ENCODE data around the gene C1QB. TPM values are rescaled to one million over a fixed set of nuclear protein-coding genes. Genes with fewer than 3 reads are reported as not detected.

The C1QB gene
- total and polyA plus RNA-seq, 2 of the 8 experiments (the other 6 are each of a cell fraction or from before 2014, with no cell fraction given) = not detected

GRCh38 chr1:22643381-22643780, 9.7 kb upstream of the C1QB start, which contains the start of gene C1QC:
Gene C1QC, plus strand, starts transcription at chr1:22643633. Its CDS starts 391 bp downstream, at chr1:22644024.
- H2BK120ac ChIP-seq (replicated peaks; ENCODE audit: low read depth, low read length) = no peak within 1 kb of the TSS
- no peak within 1 kb of the TSS for H3K18ac ChIP-seq (ENCODE audit: extremely low read depth, low read length)
- H2BK5ac ChIP-seq (ENCODE audit: low read depth, low read length) = no peak within 1 kb of the TSS
- H2BK20ac ChIP-seq (ENCODE audit: low read length) = no peak within 1 kb of the TSS; the same call in 1 of the 2 replicates
- H4K20me1 ChIP-seq (replicated peaks in 1 of 2; ENCODE audit: control insufficient read depth in 1 of 2, insufficient read depth in 2 of 2, low read length in 2 of 2) = no peaks in the 10 kb centered on the region
- no peak within 1 kb of the TSS for H3K4ac ChIP-seq (replicated peaks; ENCODE audit: insufficient read length, low read depth, low read length)
- peak within 1 kb of the TSS; percentile 92; the same call in 1 of the 2 replicates for H2BK12ac ChIP-seq (ENCODE audit: low read depth, low read length)
- H3K27me3 ChIP-seq (replicated peaks in 1 of 4; ENCODE audit: control insufficient read depth in 3 of 4, extremely low read depth in 1 of 4, insufficient read depth in 3 of 4, low read length in 3 of 4) = no peaks in the 10 kb centered on the region; a peak in 1 of 7 replicates
- no peak within 1 kb of the TSS for H2AFZ ChIP-seq (ENCODE audit: low read length)
- no peak within 1 kb of the TSS for H4K91ac ChIP-seq (replicated peaks; ENCODE audit: insufficient read length, low read length)
- TF ChIP-seq POLR2A (IDR thresholded peaks at IDR 0.05; ENCODE audit: control extremely low read depth in 1 of 2, low read depth in 2 of 2, low read length in 2 of 2) (no peak), ASH2L (IDR thresholded peaks at IDR 0.05; ENCODE audit: low read length) (no peak), PHF8 (conservative IDR thresholded peaks at IDR 0.05; ENCODE audit: low read depth, low read length) (no peak), CHD1 (IDR thresholded peaks at IDR 0.05; ENCODE audit: low read depth, low read length) (no peak), TBP (IDR thresholded peaks at IDR 0.05; ENCODE audit: low read depth, low read length) (no peak), SIRT6 (IDR thresholded peaks at IDR 0.05; ENCODE audit: low read length) (no peak)
- H3K23ac ChIP-seq (ENCODE audit: insufficient read length) = no peak within 1 kb of the TSS
- peaks cover 0 to 6% (median 4%) of the 10 kb centered on the region in 4 experiments; a peak in 4 of 7 replicates for H3K4me1 ChIP-seq (replicated peaks in 1 of 4; ENCODE audit: control insufficient read depth in 3 of 4, insufficient read depth in 4 of 4, low read length in 3 of 4)
- ChIA-PET CTCF (ENCODE audit: partially characterized antibody) (interaction anchor here (0.7 to 5.8 kb wide), 11 partner anchors 12 to 223 kb away, joined by 3 to 70 read pairs (median 4); partner anchors contain the start of gene C1QB), POLR2A (ENCODE audit: partially characterized antibody) (no interaction called here)
- FAIRE-seq (no peak), DNase-seq (ENCODE audit: low read depth in 1 of 2, low spot score in 2 of 2) (no peak)
- peak within 1 kb of the TSS; percentile 97; the same call in 1 of the 2 replicates for H2BK15ac ChIP-seq (ENCODE audit: low read length)
- no peak within 1 kb of the TSS for H3K56ac ChIP-seq (replicated peaks; ENCODE audit: insufficient read length, low read depth, low read length)
- no peaks in the 10 kb centered on the region for H3K36me3 ChIP-seq (ENCODE audit: control insufficient read depth in 2 of 4, insufficient read depth in 4 of 4, low read length in 3 of 4)
- 0 out of 2 replicates have a peak within 1 kb of the TSS, but pooled peaks have one; percentile 39 for H2AK5ac ChIP-seq (ENCODE audit: low read depth, low read length)
- H3K79me1 ChIP-seq (ENCODE audit: low read depth, low read length) = no peaks in the 10 kb centered on the region
- H3K27ac ChIP-seq (ENCODE audit: low read depth, low read length) = no peak within 1 kb of the TSS
- no peaks in the 10 kb centered on the region for H3K79me2 ChIP-seq (ENCODE audit: control insufficient read depth in 1 of 2, insufficient read depth in 2 of 2, low read length in 2 of 2)
- H3K14ac ChIP-seq (ENCODE audit: insufficient read length) = no peak within 1 kb of the TSS
- 93% methylated on average over 7 of the region's 8 CpGs; no CpG with 5 or more reads in 1 of the 2 experiments for WGBS, 2 experiments (ENCODE audit: extremely low coverage in 1 of 2, insufficient coverage in 1 of 2, insufficient read length in 1 of 2, insufficient replicate concordance in 2 of 2, low coverage in 1 of 2, low lambda C conversion rate in 2 of 2, missing lambda C conversion rate in 1 of 2)
- H3K4me3 ChIP-seq (ENCODE audit: extremely low read depth in 1 of 4, insufficient read depth in 2 of 4, low read depth in 3 of 4, low read length in 4 of 4) = no peak within 1 kb of the TSS
- no peaks in the 10 kb centered on the region for H3K23me2 ChIP-seq (ENCODE audit: low read depth, low read length)
- H3K9ac ChIP-seq (replicated peaks in 1 of 4; ENCODE audit: extremely low read depth in 1 of 4, low read depth in 3 of 4, low read length in 3 of 4) = no peak within 1 kb of the TSS
- H3K9me3 ChIP-seq (ENCODE audit: insufficient read depth in 2 of 2, low read depth in 1 of 2, low read length in 1 of 2) = no peaks in the 10 kb centered on the region
- H3K4me2 ChIP-seq (ENCODE audit: insufficient read depth in 1 of 2, low read depth in 2 of 2, low read length in 2 of 2) = no peak within 1 kb of the TSS
- H4K8ac ChIP-seq (ENCODE audit: extremely low read depth, insufficient read depth, low read length) = peak within 1 kb of the TSS; percentile 87
- no peak within 1 kb of the TSS for H4K5ac ChIP-seq (ENCODE audit: insufficient read length, low read depth, low read length)
